ENCODE data around the gene TMTC1.

DNA sequence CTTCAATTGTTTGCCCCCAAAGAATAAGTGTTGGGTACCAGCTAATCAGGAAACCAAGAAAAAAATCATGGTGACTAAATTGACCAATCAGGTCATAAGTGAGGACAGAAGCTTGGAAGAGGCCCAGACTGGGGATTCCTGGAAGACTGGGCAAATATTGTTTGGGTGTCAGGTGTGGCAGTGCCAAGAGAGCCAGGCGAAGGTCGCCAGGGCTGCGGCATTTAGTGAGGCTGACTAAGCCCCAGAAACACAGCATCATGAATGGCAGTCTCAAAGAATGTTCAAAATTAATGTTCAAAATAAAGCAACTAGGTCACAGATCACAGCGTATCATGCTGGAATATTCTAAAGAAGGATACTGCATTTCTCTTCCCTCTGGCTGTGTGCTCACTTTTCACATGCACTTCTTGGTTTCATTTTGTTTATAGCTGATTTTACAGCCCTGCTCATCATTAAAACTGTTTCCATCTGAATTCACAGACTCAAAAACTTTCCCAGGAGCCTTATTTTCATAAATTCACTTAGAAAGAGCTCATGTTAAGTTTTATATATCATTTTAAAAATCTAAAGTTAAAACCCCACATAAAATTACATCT, 201.0 kb downstream of the TMTC1 start:
- no peak for TF ChIP-seq CREB1 (IDR thresholded peaks at IDR 0.05; ENCODE audit: low read depth)
- TF ChIP-seq RAD21 (IDR thresholded peaks at IDR 0.05; ENCODE audit: low read depth): no peak
- TF ChIP-seq EP300 (IDR thresholded peaks at IDR 0.05; ENCODE audit: borderline replicate concordance): no peak
- no peak for TF ChIP-seq MAX (IDR thresholded peaks at IDR 0.05)
- TF ChIP-seq YY1 (IDR thresholded peaks at IDR 0.05; ENCODE audit: low read depth): no peak
- no peak for TF ChIP-seq REST (IDR thresholded peaks at IDR 0.05; ENCODE audit: low read depth)
